ENCODE data around the gene SIX6.

The SIX6 gene

DNA sequence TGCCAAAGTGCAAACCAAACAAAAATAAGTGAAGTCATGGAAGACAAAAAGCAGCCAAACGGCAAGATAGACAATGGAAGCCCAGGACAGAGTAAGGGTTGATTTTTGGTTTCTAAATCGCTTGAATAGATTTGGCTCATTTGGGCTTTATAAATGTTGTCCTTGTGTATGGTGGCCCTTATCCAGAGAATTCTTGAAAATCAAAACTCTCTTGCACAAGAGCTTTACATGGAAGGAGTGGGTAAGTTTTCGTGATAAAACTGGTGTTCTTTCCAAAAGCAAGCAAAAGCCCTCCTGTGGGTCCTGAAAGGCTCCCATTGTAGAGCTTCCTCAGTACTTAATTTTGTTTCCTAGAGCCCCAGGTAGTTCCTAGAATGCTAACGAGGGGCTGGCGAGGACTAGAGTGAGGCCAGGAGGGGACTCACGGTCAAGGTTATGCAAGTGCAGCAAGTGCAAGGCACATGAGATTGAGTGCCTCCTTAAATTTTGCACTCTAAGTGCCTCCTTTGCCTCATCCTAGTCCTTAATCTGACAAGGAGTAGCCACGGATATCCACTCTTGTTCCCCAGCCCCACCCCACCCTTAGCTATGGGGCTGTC is 4.1 kb downstream of the SIX6 start:
- DNase-seq (ENCODE audit: low read depth in 2 of 3, low spot score in 2 of 3): no peak

- DNase-seq (ENCODE audit: low read depth in 2 of 3, low spot score in 2 of 3): no peak
These were observed 5.4 kb downstream of the SIX6 start for GRCh38 chr14:60514378-60514740.

DNA sequence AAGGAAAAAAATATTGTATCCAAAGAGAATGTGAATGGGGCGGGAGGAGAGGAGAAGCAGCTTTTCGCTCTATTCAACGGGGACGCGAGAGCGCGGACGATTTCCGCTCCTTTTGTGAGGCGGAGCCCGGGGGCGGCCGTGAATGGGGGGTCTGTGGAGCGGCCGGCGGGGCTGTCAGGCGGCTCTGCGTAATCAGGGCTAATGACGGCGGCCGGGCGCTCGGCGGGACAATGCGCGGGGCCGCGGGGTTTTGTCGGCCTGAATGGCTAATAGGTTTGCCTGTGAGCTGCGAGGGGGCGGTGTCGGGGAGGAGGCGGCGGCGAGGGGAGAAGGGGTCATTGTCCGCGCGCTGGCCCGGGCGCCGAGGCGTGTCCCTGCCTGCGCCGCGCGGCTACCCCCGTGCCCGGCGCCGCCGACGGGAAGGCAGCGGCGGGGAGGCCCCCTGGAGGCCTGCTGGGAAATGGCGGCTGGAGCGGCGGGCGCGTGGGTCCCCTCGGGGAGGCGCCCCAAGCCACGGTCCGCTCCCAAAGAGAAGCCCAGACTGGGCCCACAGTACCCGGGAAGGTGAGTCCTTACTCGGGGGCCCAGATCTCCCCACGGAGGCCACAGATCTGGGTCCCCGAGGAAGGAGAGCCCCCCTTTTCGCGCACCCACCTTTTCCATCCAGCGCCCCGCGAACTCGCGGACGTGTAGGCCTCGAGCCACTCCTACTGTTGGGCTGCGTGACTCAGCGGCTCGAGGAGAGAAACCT is 6.0 kb downstream of the SIX6 start:
- no peak for DNase-seq (ENCODE audit: low read depth in 2 of 3, low spot score in 2 of 3)

DNA sequence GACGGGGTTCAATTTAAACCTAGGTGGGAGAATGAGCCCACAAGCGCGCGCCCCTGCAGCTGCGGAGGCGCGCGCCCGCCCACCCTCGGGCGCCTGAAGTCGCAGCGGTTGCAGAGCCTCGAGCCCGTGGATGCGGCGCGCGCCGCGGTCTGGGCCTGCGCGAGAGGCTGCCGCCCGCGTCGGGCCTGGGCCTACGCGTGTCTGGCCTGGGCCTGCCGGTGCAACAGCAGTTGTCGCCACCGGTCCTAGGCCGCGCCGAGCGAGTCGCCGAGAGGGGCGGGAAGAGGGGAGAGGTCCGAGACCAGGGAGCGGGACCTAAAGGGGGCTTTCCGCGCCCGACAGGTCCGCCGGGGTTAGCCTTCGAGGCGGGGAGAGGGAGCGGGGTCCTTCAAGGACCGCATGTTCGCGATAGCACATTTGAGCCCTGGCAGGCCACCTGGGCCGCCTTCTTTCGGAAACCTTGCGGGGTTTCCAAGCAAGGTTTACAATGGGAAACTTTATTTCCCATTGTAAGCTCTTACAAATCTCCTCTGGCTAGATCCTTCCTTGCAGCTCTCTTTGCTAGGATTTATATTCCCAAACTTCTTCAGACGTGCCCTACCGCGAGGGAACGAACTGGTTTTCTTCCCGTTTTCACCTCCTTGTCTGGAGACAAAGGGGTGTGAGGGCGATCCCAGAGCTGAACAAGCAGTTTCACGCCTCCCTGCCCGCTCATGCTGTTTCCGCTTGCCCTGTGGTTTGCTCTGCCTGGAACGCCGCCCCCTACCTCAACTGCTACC is 6.8 kb downstream of the SIX6 start:
- DNase-seq (ENCODE audit: low read depth in 2 of 3, low spot score in 2 of 3): no peak

- DNase-seq (ENCODE audit: low read depth in 2 of 3, low spot score in 2 of 3): no peak
These were observed 23.5 kb downstream of the SIX6 start for GRCh38 chr14:60532442-60532841.

DNA sequence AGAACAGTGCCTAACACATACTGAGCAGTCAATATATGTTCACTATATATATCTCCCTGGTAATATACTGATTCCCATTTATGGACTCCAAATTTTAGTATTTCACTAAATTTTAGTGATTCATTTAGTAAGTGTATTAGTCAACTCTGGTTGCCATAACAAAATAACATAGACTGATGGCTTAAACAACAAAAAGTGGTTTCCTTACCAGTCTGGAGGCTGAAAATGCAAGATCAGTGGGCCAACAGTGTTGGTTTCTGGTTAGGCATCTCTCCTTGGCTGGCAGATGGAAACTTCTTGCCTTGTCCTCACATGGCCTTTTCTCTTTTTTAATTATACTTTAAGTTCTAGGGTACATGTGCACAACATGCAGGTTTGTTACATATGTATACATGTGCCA is 28.7 kb downstream of the SIX6 start:
- no peak for DNase-seq (ENCODE audit: low read depth in 2 of 3, low spot score in 2 of 3)

DNA sequence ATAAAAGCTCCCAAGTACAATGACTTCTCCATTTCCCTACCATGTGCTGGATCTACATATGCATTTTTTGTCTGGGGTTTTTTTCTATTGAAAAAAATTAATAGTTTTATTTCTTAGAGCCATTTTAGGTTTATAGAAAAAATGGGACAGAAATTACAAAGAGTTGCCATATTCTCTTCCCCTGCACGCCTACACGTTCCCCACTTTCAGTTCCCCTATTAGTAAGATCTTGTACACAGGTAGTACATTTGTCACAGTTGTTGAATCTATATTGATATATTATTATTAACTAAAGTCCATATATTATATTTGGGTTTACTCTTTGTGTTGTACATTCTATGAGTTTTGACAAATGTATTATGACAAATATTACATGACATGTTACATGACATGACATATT is 35.7 kb downstream of the SIX6 start:
- no peak for DNase-seq (ENCODE audit: low read depth in 2 of 3, low spot score in 2 of 3)

- no peak for DNase-seq (ENCODE audit: low read depth in 2 of 3, low spot score in 2 of 3)
These were observed 44.9 kb downstream of the SIX6 start for GRCh38 chr14:60553808-60554207.

- no peak for DNase-seq (ENCODE audit: low read depth in 2 of 3, low spot score in 2 of 3)
These were observed 53.1 kb downstream of the SIX6 start for GRCh38 chr14:60561845-60562746.
